Measurements from ENCODE around the gene GDF7.

DNA sequence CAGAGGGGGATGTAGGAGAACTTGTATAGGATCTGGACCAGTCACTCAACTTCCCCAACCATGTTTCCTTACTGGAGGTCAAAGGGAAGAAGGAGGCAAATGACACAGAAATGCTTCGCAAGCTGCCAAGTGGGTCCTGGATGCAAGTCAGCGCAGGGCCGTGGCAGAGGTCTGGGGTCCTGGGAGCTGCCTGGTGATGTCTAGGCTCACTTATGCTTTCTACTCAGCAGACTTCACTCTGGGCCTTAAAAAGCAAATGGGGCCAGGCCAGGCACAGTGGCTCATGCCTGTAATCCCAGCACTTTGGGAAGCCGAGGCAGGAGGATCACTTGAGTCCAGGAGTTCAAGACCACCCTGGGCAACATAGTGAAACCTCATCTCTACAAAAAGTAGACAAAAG, 36.0 kb upstream of the GDF7 start:
- TF ChIP-seq TCF7 (IDR thresholded peaks at IDR 0.05; ENCODE audit: borderline replicate concordance), result no peak
- TF ChIP-seq SMC3 (IDR thresholded peaks at IDR 0.05; ENCODE audit: borderline replicate concordance, low read length), result no peak
